NCI-H1436 (cell line): Measurements from ENCODE around the gene MAP3K20.
"Not testable (repeated sequence)": the region's sequence is repeated elsewhere in the genome, so short reads cannot be mapped to it uniquely, and the experiment has no call there.

Experiments used
- DNase-seq: peaks from one replicate; lab custom pipeline; 2025; lab: John Stamatoyannopoulos, UW

MAP3K20 gene

GRCh38 chr2:173126819-173127218, 51.2 kb downstream of the MAP3K20 start:
- DNase-seq = no peak

GRCh38 chr2:173128132-173128531, 52.5 kb downstream of the MAP3K20 start:
- not testable (repeated sequence) for DNase-seq

- peak; percentile 40 for DNase-seq
These were observed 55.1 kb downstream of the MAP3K20 start for GRCh38 chr2:173130496-173131465.

GRCh38 chr2:173132531-173132930, 56.9 kb downstream of the MAP3K20 start:
- no peak for DNase-seq

- no peak for DNase-seq
These were observed 59.1 kb downstream of the MAP3K20 start for GRCh38 chr2:173134703-173135102.

GRCh38 chr2:173136067-173136466, 60.4 kb downstream of the MAP3K20 start:
- no peak for DNase-seq

GRCh38 chr2:173136599-173136998, 61.0 kb downstream of the MAP3K20 start:
- no peak for DNase-seq

GRCh38 chr2:173137610-173138009, 62.0 kb downstream of the MAP3K20 start:
- no peak for DNase-seq

GRCh38 chr2:173138962-173139361, 63.3 kb downstream of the MAP3K20 start:
- no peak for DNase-seq

- DNase-seq = no peak
These were observed 66.0 kb downstream of the MAP3K20 start for GRCh38 chr2:173141666-173142065.

- DNase-seq = no peak
These were observed 69.8 kb downstream of the MAP3K20 start for GRCh38 chr2:173145454-173145853.

- DNase-seq = no peak
These were observed 70.9 kb downstream of the MAP3K20 start for GRCh38 chr2:173146590-173146989.

- no peak for DNase-seq
These were observed 72.9 kb downstream of the MAP3K20 start for GRCh38 chr2:173148520-173148919.

- no peak for DNase-seq
These were observed 73.8 kb downstream of the MAP3K20 start for GRCh38 chr2:173149491-173149890.

- no peak for DNase-seq
These were observed 74.4 kb downstream of the MAP3K20 start for GRCh38 chr2:173150087-173150486.

- no peak for DNase-seq
These were observed 75.3 kb downstream of the MAP3K20 start for GRCh38 chr2:173150963-173151362.

GRCh38 chr2:173151671-173152401, 76.2 kb downstream of the MAP3K20 start:
- DNase-seq = no peak

GRCh38 chr2:173153301-173153885, 77.7 kb downstream of the MAP3K20 start:
- DNase-seq = no peak

- DNase-seq = no peak
These were observed 82.1 kb downstream of the MAP3K20 start for GRCh38 chr2:173157676-173158293.

- peak; percentile 6 for DNase-seq
These were observed 84.3 kb downstream of the MAP3K20 start for GRCh38 chr2:173159791-173160463.

- DNase-seq = no peak
These were observed 85.0 kb downstream of the MAP3K20 start for GRCh38 chr2:173160618-173161017.

- no peak for DNase-seq
These were observed 85.4 kb downstream of the MAP3K20 start for GRCh38 chr2:173161040-173161439.
